Hepatocyte (in vitro differentiated cells): ENCODE data around the gene PIK3C2G.

Experiments used
- CTCF ChIP-seq: fragments of 200-600 bp; sonication (generic); IDR thresholded peaks from 2 replicates; pipeline ENCODE4 v1.5.1; 2016; ENCODE audit warnings: antibody characterized with exemption, mild to moderate bottlenecking; ENCODE audit not compliant: poor library complexity
- EZH2 ChIP-seq: fragments of 200-600 bp; sonication (generic); IDR thresholded peaks from 2 replicates; pipeline ENCODE4 v1.6.1; 2016; ENCODE audit warnings: antibody characterized with exemption, mild to moderate bottlenecking, borderline replicate concordance
- EZH2phosphoT487 ChIP-seq: fragments of 200-600 bp; sonication (generic); IDR thresholded peaks from one replicate; pipeline ENCODE4 v1.6.1; 2018; ENCODE audit warnings: antibody characterized with exemption, mild to moderate bottlenecking, low read depth, moderate library complexity; ENCODE audit not compliant: unreplicated experiment, severe bottlenecking

GRCh38 chr12:18595412-18595811, 334.1 kb downstream of the PIK3C2G start:
- TF ChIP-seq EZH2: no peak
- no peak for TF ChIP-seq CTCF
- TF ChIP-seq EZH2phosphoT487: no peak
